K562 (cell line): Measurements from ENCODE around the gene ELMO1. TPM values are rescaled to one million over a fixed set of nuclear protein-coding genes. Genes with fewer than 3 reads are reported as not detected.

Experiments
- ATAC-seq: fragments of 200-7000 bp; cut with Tn5 transposase; 3 replicates; pipeline ENCODE4 v1.9.1; 2020; ENCODE audit warnings: moderate library complexity
- BruUV-seq: library from RNA; stranded (reverse); fragments of 400-500 nt; replicated peaks from 2 replicates; lab custom pipeline; 2021; lab: Mats Ljungman, UMichigan
- CTCF ChIA-PET: fragments of 300-600 bp; formaldehyde crosslinking; extraction: SDS; loops from one replicate; lab custom pipeline; 2021; ENCODE audit warnings: low intra/inter-chr PET ratio; lab: Yijun Ruan, JAX
- POLR2A ChIA-PET: fragments of 300-600, 350-650 bp; sonication (Branson Sonifier 250); formaldehyde crosslinking; extraction: SDS; loops from one replicate; lab custom pipeline; 2021; ENCODE audit warnings: antibody characterized with exemption, inconsistent platforms; lab: Yijun Ruan, JAX
- DNase-seq, 4 experiments: peaks; one replicate each; pipeline versions ENCODE4 v3.0.0 to v3.0.0-alpha.2; 2011 to 2018; ENCODE audit warnings: low spot score in 3 of 4, mixed read lengths in 3 of 4; ENCODE audit errors: extremely low read depth in 1 of 4
- FAIRE-seq: peaks from 2 replicates; lab custom pipeline; 2011; peaks lifted over from hg19 to GRCh38; lab: Jason Lieb, UNC
- H2AFZ ChIP-seq: 2 replicates; pipeline ENCODE4 v1.6.0; 2011; ENCODE audit warnings: low read depth, low read length, control low read depth, inconsistent platforms
- H3K27ac ChIP-seq: fragments of 200-600 bp; 3 replicates; pipeline ENCODE4 v1.8.0; 2011; ENCODE audit warnings: low read depth, mild to moderate bottlenecking, control low read depth, inconsistent platforms, low read length, moderate library complexity, mixed read lengths; ENCODE audit errors: extremely low read depth
- H3K27me3 ChIP-seq, 2 experiments: fragments of 300-600 bp in 1 of 2; 2 replicates in 1 of 2; 3 replicates in 1 of 2; pipeline versions ENCODE4 v1.6.0 to v1.8.0; 2011; ENCODE audit warnings: inconsistent platforms in 2 of 2, low read length in 2 of 2, mild to moderate bottlenecking in 1 of 2, mixed read lengths in 1 of 2, moderate library complexity in 1 of 2; ENCODE audit not compliant: control insufficient read depth in 2 of 2, insufficient read depth in 2 of 2
- H3K36me3 ChIP-seq: fragments of 300-600 bp; 3 replicates; pipeline ENCODE4 v1.8.0; 2011; ENCODE audit warnings: mild to moderate bottlenecking, low read length, inconsistent platforms; ENCODE audit not compliant: control insufficient read depth, insufficient read depth
- H3K4me1 ChIP-seq, 2 experiments: fragments of 200-600 bp in 1 of 2; replicated peaks in 1 of 2; 2 replicates in 1 of 2; 3 replicates in 1 of 2; pipeline versions ENCODE4 v1.5.1 to v1.8.0; 2011; ENCODE audit warnings: inconsistent platforms in 2 of 2, low read length in 2 of 2, mild to moderate bottlenecking in 1 of 2, mixed read lengths in 1 of 2, moderate library complexity in 1 of 2; ENCODE audit not compliant: control insufficient read depth in 2 of 2, insufficient read depth in 2 of 2
- H3K4me2 ChIP-seq: 2 replicates; pipeline ENCODE4 v1.6.1; 2011; ENCODE audit warnings: low read length, control low read depth, inconsistent platforms, mixed read lengths; ENCODE audit not compliant: insufficient read depth
- H3K4me3 ChIP-seq: fragments of 200-600 bp; sonication (generic), shearing (Covaris generic); 2 replicates; pipeline ENCODE4 v1.5.1; 2016; ENCODE audit warnings: control low read depth, inconsistent platforms
- H3K79me2 ChIP-seq: fragments of 200-600 bp; 3 replicates; pipeline ENCODE4 v1.8.0; 2011; ENCODE audit warnings: low read length, inconsistent platforms; ENCODE audit not compliant: control insufficient read depth, insufficient read depth
- H3K9ac ChIP-seq, 2 experiments: 2 replicates each; pipeline versions ENCODE4 v1.6.0 to v1.6.1; 2011; ENCODE audit warnings: low read depth in 2 of 2, low read length in 2 of 2, control low read depth in 1 of 2, inconsistent platforms in 1 of 2, mild to moderate bottlenecking in 1 of 2, mixed read lengths in 1 of 2; ENCODE audit not compliant: insufficient read depth in 1 of 2
- H3K9me1 ChIP-seq: one replicate; pipeline ENCODE4 v1.6.0; 2011; ENCODE audit warnings: inconsistent platforms, mild to moderate bottlenecking, low read length, moderate library complexity; ENCODE audit not compliant: control insufficient read depth, insufficient read depth
- H3K9me3 ChIP-seq: replicated peaks from 2 replicates; pipeline ENCODE4 v1.5.1; 2011; ENCODE audit warnings: low read depth, low read length, inconsistent platforms; ENCODE audit not compliant: control insufficient read depth, insufficient read depth
- H4K20me1 ChIP-seq: replicated peaks from 2 replicates; pipeline ENCODE4 v1.6.1; 2011; ENCODE audit warnings: low read length, inconsistent platforms, mixed read lengths; ENCODE audit not compliant: control insufficient read depth, insufficient read depth
- BHLHE40 ChIP-seq: IDR thresholded peaks from 2 replicates; pipeline ENCODE4 v1.6.1; 2011; ENCODE audit warnings: low read length, improper control_type of control experiment
- CHD4 ChIP-seq: fragments of 200-600 bp; sonication (generic); IDR thresholded peaks from 3 replicates; pipeline ENCODE4 v1.6.1; 2012; ENCODE audit warnings: low read depth, mild to moderate bottlenecking, mixed read lengths, low read length, inconsistent platforms; ENCODE audit not compliant: insufficient read depth, insufficient replicate concordance, poor library complexity, severe bottlenecking
- ERF ChIP-seq: fragments of 450-650 bp; formaldehyde crosslinking; IDR thresholded peaks from 2 replicates; pipeline ENCODE4 v1.4.0; 2020; ENCODE audit warnings: mild to moderate bottlenecking, mixed read lengths
- FOS ChIP-seq: IDR thresholded peaks from 3 replicates; pipeline ENCODE4 v1.6.1; 2011; ENCODE audit not compliant: insufficient read length; ENCODE audit errors: extremely low read depth
- GATA2 ChIP-seq: sonication (generic); formaldehyde crosslinking; IDR thresholded peaks from 2 replicates; pipeline ENCODE4 v1.4.0; 2020; ENCODE audit warnings: mild to moderate bottlenecking, missing genetic modification reagents
- KHSRP ChIP-seq: fragments of 450-650 bp; IDR thresholded peaks from 2 replicates; pipeline ENCODE4 v1.6.1; 2017
- KLF16 ChIP-seq: IDR thresholded peaks from 2 replicates; pipeline ENCODE4 v1.6.1; 2016; ENCODE audit warnings: antibody characterized with exemption
- NFXL1 ChIP-seq: fragments of 450-650 bp; formaldehyde crosslinking; IDR thresholded peaks from 2 replicates; pipeline ENCODE4 v1.4.0; 2021; ENCODE audit warnings: mild to moderate bottlenecking
- NR2C2 ChIP-seq, 2 experiments: fragments of 200-800 bp in 1 of 2; sonication (Bioruptor generic) in 1 of 2; sonication (generic) in 1 of 2; formaldehyde crosslinking in 1 of 2; IDR thresholded peaks; 2 replicates each; pipeline versions ENCODE4 v1.6.1 to v1.8.0; 2016 to 2022; ENCODE audit warnings: mild to moderate bottlenecking in 1 of 2, missing compliant biosample characterization in 1 of 2, missing genetic modification characterization in 1 of 2, missing genetic modification reagents in 1 of 2
- POLR2A ChIP-seq: fragments of 450-650 bp; conservative IDR thresholded peaks from 2 replicates; pipeline ENCODE4 v1.6.1; 2016
- POLR2AphosphoS2 ChIP-seq: IDR thresholded peaks from 2 replicates; pipeline ENCODE4 v1.6.1; 2012; ENCODE audit warnings: low read length, improper control_type of control experiment
- RBM15 ChIP-seq: fragments of 200-400 bp; formaldehyde crosslinking; IDR thresholded peaks from 2 replicates; pipeline ENCODE4 v1.6.1; 2018; ENCODE audit warnings: mild to moderate bottlenecking, low read length, moderate library complexity; ENCODE audit not compliant: insufficient read depth
- SP1 ChIP-seq: sonication (generic); formaldehyde crosslinking; IDR thresholded peaks from 2 replicates; pipeline ENCODE4 v1.8.1; 2022; ENCODE audit warnings: mild to moderate bottlenecking, missing genetic modification reagents
- ZNF175 ChIP-seq: fragments of 200-800 bp; sonication (Bioruptor generic); IDR thresholded peaks from 2 replicates; pipeline ENCODE4 v1.6.1; 2016; ENCODE audit warnings: low read depth, mild to moderate bottlenecking, missing genetic modification characterization, missing compliant biosample characterization
- ZNF431 ChIP-seq: sonication (generic); formaldehyde crosslinking; IDR thresholded peaks from 2 replicates; pipeline ENCODE4 v1.8.0; 2022; ENCODE audit warnings: mild to moderate bottlenecking, missing genetic modification reagents
- ZZZ3 ChIP-seq: fragments of 450-650 bp; IDR thresholded peaks from 2 replicates; pipeline ENCODE4 v1.6.1; 2016; ENCODE audit warnings: antibody characterized with exemption, mild to moderate bottlenecking, moderate library complexity
- WGBS: fragments of 100-300 bp; shearing (Covaris generic); methylation state at CpG from one replicate; pipeline ENCODE4 v1.1.6; 2016; ENCODE audit warnings: low coverage, mixed read lengths; ENCODE audit not compliant: insufficient coverage; ENCODE audit errors: missing lambda C conversion rate; 5-methylcytosine and 5-hydroxymethylcytosine counted together
- in situ Hi-C: fragments of 300-500 bp; cut with MboI; formaldehyde crosslinking; loops from 4 replicates; pipeline ENCODE4 v1.15.0; 2018; ENCODE audit warnings: inconsistent platforms, mixed read lengths
- intact Hi-C: fragments of 100-400 bp; cut with micrococcal nuclease; formaldehyde crosslinking; loops from 2 replicates; pipeline ENCODE4 v1.14.2; 2022
- polyA plus RNA-seq, 8 experiments: library from polyadenylated mRNA; depleted of rRNA in 4 of 8; stranded (reverse) in 5 of 8; unstranded in 3 of 8; fragments of >200 nt; fragmentation: Nextera tagmentation in 2 of 8; fragmentation: Illumina TruSeq in 1 of 8; extraction: Ambion mirVana in 2 of 8; extraction: Trizol in 1 of 8; gene quantifications; 2 replicates each; pipeline versions ENCODE4 v1.2.1 to v1.2.3, GENCODE V29; 2011 to 2014; ENCODE audit warnings: inconsistent platforms in 1 of 8, missing spikeins in 1 of 8
- total RNA-seq, 7 experiments: library from RNA; depleted of rRNA in 6 of 7; stranded (reverse); fragments of >200 nt in 6 of 7; fragmentation: Illumina TruSeq in 2 of 7; extraction: Trizol in 2 of 7; gene quantifications; 2 replicates each; pipeline versions ENCODE4 v1.2.1 to v1.2.3, GENCODE V29; 2011 to 2021; ENCODE audit warnings: low replicate concordance in 1 of 7
- TF ChIP-seq, protein P1 (sequence below): sonication (generic); formaldehyde crosslinking; IDR thresholded peaks from 2 replicates; pipeline ENCODE4 v1.8.1; 2023; ENCODE audit warnings: missing genetic modification reagents, mild to moderate bottlenecking, borderline replicate concordance

Gene ELMO1
- total and polyA plus RNA-seq, 9 of the 15 experiments (the other 6 are each of a cell fraction or from before 2014, with no cell fraction given): 0.36 to 7.2 (median 3.6) TPM

GRCh38 chr7:36825501-36825900 lies 623.2 kb downstream of the ELMO1 start:
- POLR2A ChIA-PET: no interaction called here
- FAIRE-seq: no peak
- intact Hi-C loops: no loop called here

More at GRCh38 chr7:36825501-36825900, 623.2 kb downstream of the ELMO1 start:
- CTCF ChIA-PET: no interaction called here
- Histone ChIP-seq H3K27ac (no peak overlapping the region), H3K9me3 (no peaks in the 10 kb centered on the region), H3K4me2 (no peak overlapping the region), H3K27me3 (peaks cover 0 to 4% of the 10 kb centered on the region in 2 experiments; a peak in 2 of 5 replicates), H3K36me3 (no peaks in the 10 kb centered on the region), H3K79me2 (no peaks in the 10 kb centered on the region), H3K4me3 (no peak overlapping the region), H4K20me1 (no peaks in the 10 kb centered on the region), H3K9me1 (no peaks in the 10 kb centered on the region), H3K9ac (no peak overlapping the region), H3K4me1 (no peaks in the 10 kb centered on the region), H2AFZ (no peak overlapping the region)
- DNase-seq (no peak), ATAC-seq (no peak)
- no TSS peak for BruUV-seq
- 1% methylated on average over 4 of the region's 4 CpGs for WGBS
- no peak for TF ChIP-seq NR2C2 (CRISPR knock-in tag; IDR thresholded peaks at IDR 0.05)
- no peak for TF ChIP-seq NR2C2 (tag; IDR thresholded peaks at IDR 0.05)
- TF ChIP-seq RBM15: no peak
- TF ChIP-seq ZNF431 (CRISPR knock-in tag): no peak
- no peak for TF ChIP-seq FOS
- no peak for TF ChIP-seq NFXL1 (CRISPR knock-in tag)
- TF ChIP-seq POLR2A: no peak
- TF ChIP-seq CHD4: no peak
- no peak for TF ChIP-seq ERF (CRISPR knock-in tag)
- no peak for TF ChIP-seq ZNF175 (CRISPR knock-in tag)
- TF ChIP-seq GATA2: no peak
- TF ChIP-seq POLR2AphosphoS2: no peak
- TF ChIP-seq, protein P1, sequence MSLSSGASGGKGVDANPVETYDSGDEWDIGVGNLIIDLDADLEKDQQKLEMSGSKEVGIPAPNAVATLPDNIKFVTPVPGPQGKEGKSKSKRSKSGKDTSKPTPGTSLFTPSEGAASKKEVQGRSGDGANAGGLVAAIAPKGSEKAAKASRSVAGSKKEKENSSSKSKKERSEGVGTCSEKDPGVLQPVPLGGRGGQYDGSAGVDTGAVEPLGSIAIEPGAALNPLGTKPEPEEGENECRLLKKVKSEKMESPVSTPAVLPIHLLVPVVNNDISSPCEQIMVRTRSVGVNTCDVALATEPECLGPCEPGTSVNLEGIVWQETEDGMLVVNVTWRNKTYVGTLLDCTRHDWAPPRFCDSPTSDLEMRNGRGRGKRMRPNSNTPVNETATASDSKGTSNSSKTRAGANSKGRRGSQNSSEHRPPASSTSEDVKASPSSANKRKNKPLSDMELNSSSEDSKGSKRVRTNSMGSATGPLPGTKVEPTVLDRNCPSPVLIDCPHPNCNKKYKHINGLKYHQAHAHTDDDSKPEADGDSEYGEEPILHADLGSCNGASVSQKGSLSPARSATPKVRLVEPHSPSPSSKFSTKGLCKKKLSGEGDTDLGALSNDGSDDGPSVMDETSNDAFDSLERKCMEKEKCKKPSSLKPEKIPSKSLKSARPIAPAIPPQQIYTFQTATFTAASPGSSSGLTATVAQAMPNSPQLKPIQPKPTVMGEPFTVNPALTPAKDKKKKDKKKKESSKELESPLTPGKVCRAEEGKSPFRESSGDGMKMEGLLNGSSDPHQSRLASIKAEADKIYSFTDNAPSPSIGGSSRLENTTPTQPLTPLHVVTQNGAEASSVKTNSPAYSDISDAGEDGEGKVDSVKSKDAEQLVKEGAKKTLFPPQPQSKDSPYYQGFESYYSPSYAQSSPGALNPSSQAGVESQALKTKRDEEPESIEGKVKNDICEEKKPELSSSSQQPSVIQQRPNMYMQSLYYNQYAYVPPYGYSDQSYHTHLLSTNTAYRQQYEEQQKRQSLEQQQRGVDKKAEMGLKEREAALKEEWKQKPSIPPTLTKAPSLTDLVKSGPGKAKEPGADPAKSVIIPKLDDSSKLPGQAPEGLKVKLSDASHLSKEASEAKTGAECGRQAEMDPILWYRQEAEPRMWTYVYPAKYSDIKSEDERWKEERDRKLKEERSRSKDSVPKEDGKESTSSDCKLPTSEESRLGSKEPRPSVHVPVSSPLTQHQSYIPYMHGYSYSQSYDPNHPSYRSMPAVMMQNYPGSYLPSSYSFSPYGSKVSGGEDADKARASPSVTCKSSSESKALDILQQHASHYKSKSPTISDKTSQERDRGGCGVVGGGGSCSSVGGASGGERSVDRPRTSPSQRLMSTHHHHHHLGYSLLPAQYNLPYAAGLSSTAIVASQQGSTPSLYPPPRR: no peak
- TF ChIP-seq SP1: no peak
- no peak for TF ChIP-seq ZZZ3
- TF ChIP-seq KLF16: no peak
- no peak for TF ChIP-seq KHSRP
- TF ChIP-seq BHLHE40: no peak
- in situ Hi-C loops: no loop called here
